Stimulated activated CD4-positive, alpha-beta T cell treated with anti-CD3 and anti-CD28 coated beads, Interleukin-12 subunit alpha, Interleukin-12 subunit beta, amount 100 ng/mL, for 48 hours (primary cell): ENCODE data around the gene ATP11A.

Experiments
- DNase-seq, 3 donors: peaks; one replicate each; pipeline ENCODE4 v3.0.0-alpha.2; 2020; ENCODE audit warnings: low read depth in 2 of 3, low spot score in 1 of 3

The ATP11A gene

GRCh38 chr13:112722433-112723263 is 32.8 kb downstream of the ATP11A start:
- no peak for DNase-seq

- no peak for DNase-seq
Measured at GRCh38 chr13:112723771-112724170, 33.9 kb downstream of the ATP11A start.

- DNase-seq = no peak
Measured at GRCh38 chr13:112724788-112725345, 35.0 kb downstream of the ATP11A start.

GRCh38 chr13:112725346-112726015 is 35.6 kb downstream of the ATP11A start:
- DNase-seq = peak in 1 of 3 donors; percentile 5

- DNase-seq = no peak
Measured at GRCh38 chr13:112726016-112726767, 36.4 kb downstream of the ATP11A start.

GRCh38 chr13:112727581-112727980 is 37.7 kb downstream of the ATP11A start:
- DNase-seq = no peak

- no peak for DNase-seq
Measured at GRCh38 chr13:112728375-112729126, 38.7 kb downstream of the ATP11A start.

- DNase-seq = no peak
Measured at GRCh38 chr13:112729408-112729807, 39.6 kb downstream of the ATP11A start.

- DNase-seq = no peak
Measured at GRCh38 chr13:112730157-112730671, 40.4 kb downstream of the ATP11A start.

- no peak for DNase-seq
Measured at GRCh38 chr13:112731667-112732616, 42.1 kb downstream of the ATP11A start.

GRCh38 chr13:112732679-112733078 is 42.8 kb downstream of the ATP11A start:
- DNase-seq = no peak

- no peak for DNase-seq
Measured at GRCh38 chr13:112733112-112733511, 43.3 kb downstream of the ATP11A start.

- no peak for DNase-seq
Measured at GRCh38 chr13:112733661-112734379, 44.0 kb downstream of the ATP11A start.

- no peak for DNase-seq
Measured at GRCh38 chr13:112734696-112735547, 45.1 kb downstream of the ATP11A start.

GRCh38 chr13:112735791-112736190 is 46.0 kb downstream of the ATP11A start:
- DNase-seq = no peak

- no peak for DNase-seq
Measured at GRCh38 chr13:112737294-112737693, 47.5 kb downstream of the ATP11A start.

- DNase-seq = no peak
Measured at GRCh38 chr13:112738606-112739005, 48.8 kb downstream of the ATP11A start.
